SW 1271 (cell line): ENCODE measurements around the gene DLX6.

ENCODE experiments used
- DNase-seq, 2 experiments: peaks; one replicate each; lab custom pipeline; 2025; lab: John Stamatoyannopoulos, UW

DLX6 gene

GRCh38 chr7:96995406-96996110, 9.8 kb upstream of the DLX6 start:
- DNase-seq: no peak

GRCh38 chr7:96996111-96996957, 9.0 kb upstream of the DLX6 start:
- no peak for DNase-seq

- DNase-seq: no peak
Observed at GRCh38 chr7:96996958-96997511, 8.3 kb upstream of the DLX6 start.

GRCh38 chr7:96997512-96998032, 7.8 kb upstream of the DLX6 start:
- no peak for DNase-seq

GRCh38 chr7:96998333-96998732, 7.0 kb upstream of the DLX6 start:
- DNase-seq: no peak

- DNase-seq: no peak
Observed at GRCh38 chr7:96998744-96999143, 6.6 kb upstream of the DLX6 start.

GRCh38 chr7:97001221-97001620, 4.1 kb upstream of the DLX6 start:
- no peak for DNase-seq

- no peak for DNase-seq
Observed at GRCh38 chr7:97001656-97002554, 3.4 kb upstream of the DLX6 start.

- no peak for DNase-seq
Observed at GRCh38 chr7:97002555-97003261, 2.6 kb upstream of the DLX6 start.

- no peak for DNase-seq
Observed at GRCh38 chr7:97003262-97004246, 1.8 kb upstream of the DLX6 start.

- no peak for DNase-seq
Observed at GRCh38 chr7:97004247-97005182, 838 bp upstream of the DLX6 start.

- DNase-seq: peak; percentile 6 to 56
Observed at GRCh38 chr7:97006055-97006815, 882 bp downstream of the DLX6 start.

- DNase-seq: no peak
Observed at GRCh38 chr7:97006816-97007582, 1.6 kb downstream of the DLX6 start.

- DNase-seq: no peak
Observed at GRCh38 chr7:97007583-97007861, 2.2 kb downstream of the DLX6 start.

GRCh38 chr7:97008275-97008917, 3.0 kb downstream of the DLX6 start:
- no peak for DNase-seq

GRCh38 chr7:97009753-97010732, 4.7 kb downstream of the DLX6 start:
- DNase-seq: no peak
